ENCODE measurements around the gene HDLBP.

The HDLBP gene

GRCh38 chr2:241248897-241249296, 66.6 kb downstream of the HDLBP start:
- no peak for TF ChIP-seq CTCF (IDR thresholded peaks at IDR 0.05; ENCODE audit: control extremely low read depth, extremely low read depth, low read depth, missing control alignments)
- POLR2A ChIA-PET = no interaction called here
- CTCF ChIA-PET = interaction anchor here (1.4 to 1.8 kb wide), 2 partner anchors 12 to 30 kb away, joined by 4 to 5 read pairs; no protein-coding TSS in a partner anchor

GRCh38 chr2:241248289-241248688, 67.2 kb downstream of the HDLBP start:
- CTCF ChIA-PET = interaction anchor here (1.8 kb wide), 1 partner anchor 13 kb away, joined by 4 read pairs; no protein-coding TSS in a partner anchor
- no peak for DNase-seq (ENCODE audit: extremely low spot score)
- no peak for TF ChIP-seq CTCF (IDR thresholded peaks at IDR 0.05; ENCODE audit: control extremely low read depth, extremely low read depth, low read depth, missing control alignments)
- POLR2A ChIA-PET = no interaction called here

More at GRCh38 chr2:241248897-241249296, 66.6 kb downstream of the HDLBP start:
- no peak for DNase-seq (ENCODE audit: extremely low spot score)

- TF ChIP-seq CTCF (IDR thresholded peaks at IDR 0.05; ENCODE audit: control extremely low read depth, extremely low read depth, low read depth, missing control alignments) = no peak
- ChIA-PET CTCF (interaction anchor here (1.5 to 1.8 kb wide), 2 partner anchors 18 to 393 kb away, joined by 3 to 4 read pairs; no protein-coding TSS in a partner anchor), POLR2A (no interaction called here)
Observed at GRCh38 chr2:241244368-241244767, 71.1 kb downstream of the HDLBP start.

GRCh38 chr2:241242306-241242705, 73.2 kb downstream of the HDLBP start:
- POLR2A ChIA-PET = no interaction called here
- no peak for TF ChIP-seq CTCF (IDR thresholded peaks at IDR 0.05; ENCODE audit: control extremely low read depth, extremely low read depth, low read depth, missing control alignments)
- CTCF ChIA-PET = interaction anchor here (1.3 kb wide), 1 partner anchor 12 kb away, joined by 3 read pairs; no protein-coding TSS in a partner anchor
- DNase-seq (ENCODE audit: extremely low spot score) = no peak

More at GRCh38 chr2:241244368-241244767, 71.1 kb downstream of the HDLBP start:
- no peak for DNase-seq (ENCODE audit: extremely low spot score)

GRCh38 chr2:241241669-241242068, 73.8 kb downstream of the HDLBP start:
- no peak for TF ChIP-seq CTCF (IDR thresholded peaks at IDR 0.05; ENCODE audit: control extremely low read depth, extremely low read depth, low read depth, missing control alignments)
- DNase-seq (ENCODE audit: extremely low spot score) = no peak
- POLR2A ChIA-PET = interaction anchor here (0.6 kb wide), 1 partner anchor 51 kb away, joined by 3 read pairs; no protein-coding TSS in a partner anchor
- CTCF ChIA-PET = no interaction called here

GRCh38 chr2:241240320-241241004, 75.0 kb downstream of the HDLBP start:
- no peak for TF ChIP-seq CTCF (IDR thresholded peaks at IDR 0.05; ENCODE audit: control extremely low read depth, extremely low read depth, low read depth, missing control alignments)
- ChIA-PET CTCF (interaction anchor here (0.9 kb wide), 1 partner anchor 12 kb away, joined by 3 read pairs; no protein-coding TSS in a partner anchor), POLR2A (interaction anchor here (0.7 kb wide), 1 partner anchor 13 kb away, joined by 3 read pairs; no protein-coding TSS in a partner anchor)
- DNase-seq (ENCODE audit: extremely low spot score) = no peak
